DND-41 (cell line): ENCODE results near the gene UCKL1.
A peak's percentile ranks its signal among the peaks of the same experiment; 100 is the strongest.

ENCODE experiments used
- ATAC-seq: fragments of 200-7000 bp; cut with Tn5 transposase; 3 replicates; pipeline ENCODE4 v1.9.1; 2021; ENCODE audit warnings: low read depth; ENCODE audit not compliant: insufficient read depth
- DNase-seq: peaks from one replicate; pipeline ENCODE4 v3.0.0-alpha.2; 2020
- H2AFZ ChIP-seq: 2 replicates; pipeline ENCODE4 v1.6.0; 2012; ENCODE audit warnings: low read depth, low read length
- H3K27ac ChIP-seq: 2 replicates; pipeline ENCODE4 v1.5.1; 2012; ENCODE audit warnings: low read length, inconsistent platforms
- H3K27me3 ChIP-seq: fragments of 200-600 bp; sonication (generic); 2 replicates; pipeline ENCODE4 v1.6.0; 2012; ENCODE audit warnings: low read length, mild to moderate bottlenecking, inconsistent platforms; ENCODE audit not compliant: insufficient read depth, poor library complexity
- H3K36me3 ChIP-seq: 2 replicates; pipeline ENCODE4 v1.5.1; 2012; ENCODE audit warnings: low read length, inconsistent platforms; ENCODE audit not compliant: insufficient read depth
- H3K4me1 ChIP-seq: 2 replicates; pipeline ENCODE4 v1.5.1; 2012; ENCODE audit warnings: mild to moderate bottlenecking, low read length; ENCODE audit not compliant: insufficient read depth
- H3K4me2 ChIP-seq: 2 replicates; pipeline ENCODE4 v1.6.0; 2012; ENCODE audit warnings: mild to moderate bottlenecking, moderate library complexity, low read length, inconsistent platforms; ENCODE audit not compliant: insufficient read depth
- H3K4me3 ChIP-seq, 2 experiments: fragments of 200-600 bp in 1 of 2; shearing (Covaris generic) in 1 of 2; 2 replicates each; pipeline ENCODE4 v1.5.1; 2012 to 2016; ENCODE audit warnings: inconsistent platforms in 2 of 2, low read length in 2 of 2, mild to moderate bottlenecking in 2 of 2, low read depth in 1 of 2, moderate library complexity in 1 of 2
- H3K79me2 ChIP-seq: 2 replicates; pipeline ENCODE4 v1.6.0; 2012; ENCODE audit warnings: low read length, inconsistent platforms; ENCODE audit not compliant: insufficient read depth
- H3K9ac ChIP-seq: 2 replicates; pipeline ENCODE4 v1.6.0; 2012; ENCODE audit warnings: low read depth, mild to moderate bottlenecking, inconsistent platforms, low read length, moderate library complexity
- H3K9me3 ChIP-seq: 2 replicates; pipeline ENCODE4 v1.5.1; 2012; ENCODE audit warnings: low read length, moderate library complexity, mild to moderate bottlenecking, inconsistent platforms; ENCODE audit not compliant: insufficient read depth, severe bottlenecking
- H4K20me1 ChIP-seq: 2 replicates; pipeline ENCODE4 v1.6.0; 2012; ENCODE audit warnings: low read length; ENCODE audit not compliant: insufficient read depth
- CTCF ChIP-seq: IDR thresholded peaks from 2 replicates; pipeline ENCODE4 v1.5.1; 2012; ENCODE audit warnings: borderline replicate concordance, low read length, moderate library complexity, mild to moderate bottlenecking; ENCODE audit not compliant: poor library complexity, severe bottlenecking; ENCODE audit errors: extremely low read depth
- EZH2 ChIP-seq: IDR thresholded peaks from 3 replicates; pipeline ENCODE4 v1.6.1; 2012; ENCODE audit warnings: borderline replicate concordance, low read depth, mild to moderate bottlenecking, moderate library complexity, low read length, inconsistent platforms; ENCODE audit not compliant: severe bottlenecking

The UCKL1 gene

GRCh38 chr20:63891061-63892002 is 64.9 kb downstream of the UCKL1 start:
- Histone ChIP-seq H3K27ac (no peak overlapping the region), H3K4me1 (peaks cover 11% of the 10 kb centered on the region), H4K20me1 (peaks cover 31% of the 10 kb centered on the region), H3K36me3 (peaks cover 47% of the 10 kb centered on the region), H2AFZ (no peak overlapping the region), H3K4me3 (no peak overlapping the region), H3K79me2 (peaks cover 11% of the 10 kb centered on the region), H3K9me3 (no peaks in the 10 kb centered on the region), H3K4me2 (no peak overlapping the region), H3K9ac (no peak overlapping the region), H3K27me3 (no peaks in the 10 kb centered on the region)
- ATAC-seq (no peak), DNase-seq (no peak)
- no peak for TF ChIP-seq EZH2
- TF ChIP-seq CTCF, result peak; percentile 10

GRCh38 chr20:63890616-63891015 is 65.6 kb downstream of the UCKL1 start:
- no peaks in the 10 kb centered on the region for H3K9me3 ChIP-seq
- H3K27ac ChIP-seq, result no peak overlapping the region
- ATAC-seq (no peak), DNase-seq (no peak)
- no peak overlapping the region for H3K4me2 ChIP-seq
- peaks cover 4% of the 10 kb centered on the region for H3K79me2 ChIP-seq
- no peak overlapping the region for H3K4me3 ChIP-seq
- H2AFZ ChIP-seq, result no peak overlapping the region
- peaks cover 51% of the 10 kb centered on the region for H3K36me3 ChIP-seq
- no peak overlapping the region for H3K9ac ChIP-seq
- peaks cover 6% of the 10 kb centered on the region for H3K4me1 ChIP-seq
- TF ChIP-seq EZH2, result no peak
- TF ChIP-seq CTCF, result no peak
- H3K27me3 ChIP-seq, result no peaks in the 10 kb centered on the region
- H4K20me1 ChIP-seq, result peaks cover 24% of the 10 kb centered on the region; the same call in 1 of the 2 replicates

GRCh38 chr20:63890201-63890576 is 66.0 kb downstream of the UCKL1 start:
- Histone ChIP-seq H3K79me2 (no peaks in the 10 kb centered on the region), H2AFZ (no peak overlapping the region), H3K36me3 (peaks cover 55% of the 10 kb centered on the region), H3K27me3 (no peaks in the 10 kb centered on the region), H3K4me2 (no peak overlapping the region), H3K27ac (no peak overlapping the region), H3K9ac (no peak overlapping the region), H4K20me1 (peaks cover 22% of the 10 kb centered on the region; the same call in 1 of the 2 replicates), H3K9me3 (no peaks in the 10 kb centered on the region), H3K4me3 (no peak overlapping the region), H3K4me1 (peaks cover 6% of the 10 kb centered on the region)
- ATAC-seq (no peak), DNase-seq (no peak)
- no peak for TF ChIP-seq CTCF
- no peak for TF ChIP-seq EZH2
